ENCODE data around the gene PRDM16. TPM values are rescaled to one million over a fixed set of nuclear protein-coding genes. Genes with fewer than 3 reads are reported as not detected.

The PRDM16 gene
- total and polyA plus RNA-seq, 2 of the 4 experiments (the other 2 are of a cell fraction): 0.02 TPM; not detected in 1

- peaks cover 10% of the 10 kb centered on the region; the same call in 1 of the 2 replicates for H3K9me1 ChIP-seq (ENCODE audit: insufficient read depth, low read length)
- no peaks in the 10 kb centered on the region for H4K20me1 ChIP-seq (ENCODE audit: insufficient read depth, low read length)
- ChIA-PET POLR2A (ENCODE audit: unreplicated experiment) (no interaction called here), CTCF (no interaction called here)
- 0 out of 2 replicates have a peak overlapping the region, but pooled peaks have one; percentile 9 for H2BK20ac ChIP-seq (ENCODE audit: low read depth, low read length)
- H3K9ac ChIP-seq (ENCODE audit: low read depth, low read length): no peak overlapping the region
- peaks cover 6% of the 10 kb centered on the region for H3K4me1 ChIP-seq (ENCODE audit: control insufficient read depth, insufficient read depth, low read length)
- no peak overlapping the region for H4K91ac ChIP-seq (ENCODE audit: insufficient read depth, low read depth, low read length)
- 40% methylated on average over 2 of the region's 10 CpGs; no CpG with 5 or more reads in 1 of the 2 experiments for WGBS, 2 experiments (ENCODE audit: extremely low coverage in 2 of 2, insufficient read length in 1 of 2)
- intact Hi-C loops (cut with micrococcal nuclease) (no loop called here), in situ Hi-C loops (cut with MboI; ENCODE audit: low sequenced_read_pairs) (loop anchor here (25.0 kb wide), 1 partner anchor 894 kb away; the partner anchor contains the start of gene PEX10), dilution Hi-C loops (cut with HindIII; ENCODE audit: low sequenced_read_pairs, unreplicated experiment) (no loop called here)
- peak overlapping the region; percentile 35; the same call in 1 of the 2 replicates for H2AK5ac ChIP-seq (ENCODE audit: low read depth, low read length)
- H2BK120ac ChIP-seq (ENCODE audit: low read depth, low read length): peak overlapping the region; percentile 41
- H3K9me3 ChIP-seq (ENCODE audit: control insufficient read depth, insufficient read depth, low read length): peaks cover 4% of the 10 kb centered on the region
- H4K5ac ChIP-seq (ENCODE audit: low read depth, low read length): no peak overlapping the region
- H2AK9ac ChIP-seq (replicated peaks; ENCODE audit: low read depth, low read length, poor library complexity): no peak overlapping the region
- H4K8ac ChIP-seq (ENCODE audit: low read depth in 2 of 2, low read length in 2 of 2): peak overlapping the region in 1 of 2 experiments; percentile 27; a peak in 1 of 4 replicates
- H3K79me1 ChIP-seq (ENCODE audit: low read depth in 1 of 2, low read length in 2 of 2): no peaks in the 10 kb centered on the region
- H3K27ac ChIP-seq (ENCODE audit: insufficient read depth, low read length): no peak overlapping the region
- no peak overlapping the region for H3K23ac ChIP-seq (ENCODE audit: low read depth, low read length)
- H2BK5ac ChIP-seq (ENCODE audit: low read depth, low read length, poor library complexity, severe bottlenecking): peak overlapping the region; percentile 30
- peaks cover 8% of the 10 kb centered on the region; the same call in 1 of the 2 replicates for H3K27me3 ChIP-seq (ENCODE audit: control insufficient read depth, insufficient read depth, low read length)
- H3K4me3 ChIP-seq (ENCODE audit: insufficient read depth, low read depth, low read length): no peak overlapping the region
- no peak overlapping the region for H3K56ac ChIP-seq (ENCODE audit: extremely low read depth, insufficient read depth, low read length)
- no peak overlapping the region; the same call in 1 of the 2 replicates for H3K14ac ChIP-seq (replicated peaks; ENCODE audit: low read depth, low read length)
- peak overlapping the region; percentile 53 for H2AFZ ChIP-seq (replicated peaks; ENCODE audit: low read length, poor library complexity)
- TF ChIP-seq MXI1 (IDR thresholded peaks at IDR 0.05; ENCODE audit: borderline replicate concordance, low read depth, low read length): no peak
- TF ChIP-seq RFX5 (IDR thresholded peaks at IDR 0.05; ENCODE audit: low read depth, low read length): no peak
- TF ChIP-seq, protein P1, sequence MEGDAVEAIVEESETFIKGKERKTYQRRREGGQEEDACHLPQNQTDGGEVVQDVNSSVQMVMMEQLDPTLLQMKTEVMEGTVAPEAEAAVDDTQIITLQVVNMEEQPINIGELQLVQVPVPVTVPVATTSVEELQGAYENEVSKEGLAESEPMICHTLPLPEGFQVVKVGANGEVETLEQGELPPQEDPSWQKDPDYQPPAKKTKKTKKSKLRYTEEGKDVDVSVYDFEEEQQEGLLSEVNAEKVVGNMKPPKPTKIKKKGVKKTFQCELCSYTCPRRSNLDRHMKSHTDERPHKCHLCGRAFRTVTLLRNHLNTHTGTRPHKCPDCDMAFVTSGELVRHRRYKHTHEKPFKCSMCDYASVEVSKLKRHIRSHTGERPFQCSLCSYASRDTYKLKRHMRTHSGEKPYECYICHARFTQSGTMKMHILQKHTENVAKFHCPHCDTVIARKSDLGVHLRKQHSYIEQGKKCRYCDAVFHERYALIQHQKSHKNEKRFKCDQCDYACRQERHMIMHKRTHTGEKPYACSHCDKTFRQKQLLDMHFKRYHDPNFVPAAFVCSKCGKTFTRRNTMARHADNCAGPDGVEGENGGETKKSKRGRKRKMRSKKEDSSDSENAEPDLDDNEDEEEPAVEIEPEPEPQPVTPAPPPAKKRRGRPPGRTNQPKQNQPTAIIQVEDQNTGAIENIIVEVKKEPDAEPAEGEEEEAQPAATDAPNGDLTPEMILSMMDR (conservative IDR thresholded peaks at IDR 0.05; ENCODE audit: low read depth, low read length): no peak
- no peak for TF ChIP-seq BHLHE40 (IDR thresholded peaks at IDR 0.05; ENCODE audit: low read depth, low read length)
- peak; percentile 97 for TF ChIP-seq CEBPB (IDR thresholded peaks at IDR 0.05; ENCODE audit: low read depth, low read length)
- TF ChIP-seq SMC3 (IDR thresholded peaks at IDR 0.05; ENCODE audit: low read depth, low read length): no peak
- TF ChIP-seq FOS (IDR thresholded peaks at IDR 0.05; ENCODE audit: low read depth, low read length): peak; percentile 46; the same call in 1 of the 2 replicates
- no peak for TF ChIP-seq ELK1 (IDR thresholded peaks at IDR 0.05; ENCODE audit: borderline replicate concordance, low read depth, low read length)
- TF ChIP-seq MAFK (IDR thresholded peaks at IDR 0.05; ENCODE audit: low read depth, low read length): no peak
- no peak for TF ChIP-seq NFE2L2 (IDR thresholded peaks at IDR 0.05; ENCODE audit: low read depth, low read length)
- no peak for TF ChIP-seq POLR2A (IDR thresholded peaks at IDR 0.05; ENCODE audit: low read depth, low read length)
- TF ChIP-seq, protein P2, sequence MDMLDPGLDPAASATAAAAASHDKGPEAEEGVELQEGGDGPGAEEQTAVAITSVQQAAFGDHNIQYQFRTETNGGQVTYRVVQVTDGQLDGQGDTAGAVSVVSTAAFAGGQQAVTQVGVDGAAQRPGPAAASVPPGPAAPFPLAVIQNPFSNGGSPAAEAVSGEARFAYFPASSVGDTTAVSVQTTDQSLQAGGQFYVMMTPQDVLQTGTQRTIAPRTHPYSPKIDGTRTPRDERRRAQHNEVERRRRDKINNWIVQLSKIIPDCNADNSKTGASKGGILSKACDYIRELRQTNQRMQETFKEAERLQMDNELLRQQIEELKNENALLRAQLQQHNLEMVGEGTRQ (IDR thresholded peaks at IDR 0.05; ENCODE audit: low read depth, low read length): no peak
- no peak for TF ChIP-seq MAZ (IDR thresholded peaks at IDR 0.05; ENCODE audit: borderline replicate concordance, low read depth, low read length)
- no peak for TF ChIP-seq CHD1 (IDR thresholded peaks at IDR 0.05; ENCODE audit: low read depth, low read length)
- no peak for TF ChIP-seq RAD21 (IDR thresholded peaks at IDR 0.05; ENCODE audit: low read length)
- DNase-seq (peak; percentile 72), ATAC-seq (ENCODE audit: low read depth) (peak; percentile 54)
- H2BK15ac ChIP-seq (ENCODE audit: low read depth, low read length): no peak overlapping the region
- H3K18ac ChIP-seq (ENCODE audit: low read depth, low read length): peak overlapping the region; percentile 32
- H3K4ac ChIP-seq (ENCODE audit: low read depth, low read length): peak overlapping the region; percentile 19
- H3K4me2 ChIP-seq (ENCODE audit: low read depth, low read length): 0 out of 2 replicates have a peak overlapping the region, but pooled peaks have one; percentile 0
- H3K36me3 ChIP-seq (ENCODE audit: control insufficient read depth, insufficient read depth, low read length): no peaks in the 10 kb centered on the region
- no TSS peak for BruUV-seq (replicated peaks)
Observed at GRCh38 chr1:3306583-3307291, 237.7 kb downstream of the PRDM16 start.
